GM10248 (cell line): ENCODE measurements around the gene P3H1.
"Not testable (repeated sequence)": the region's sequence is repeated elsewhere in the genome, so short reads cannot be mapped to it uniquely, and the experiment has no call there.

ENCODE experiments used
- CTCF ChIA-PET: fragments of 300-600 bp; sonication (Branson Sonifier 250); formaldehyde crosslinking; extraction: SDS; loops from one replicate; lab custom pipeline; 2021; ENCODE audit warnings: antibody characterized with exemption; lab: Yijun Ruan, JAX
- POLR2A ChIA-PET: fragments of 350-650 bp; sonication (Branson Sonifier 250); formaldehyde crosslinking; extraction: SDS; loops from one replicate; lab custom pipeline; 2020; ENCODE audit warnings: antibody characterized with exemption; lab: Yijun Ruan, JAX
- DNase-seq: peaks from one replicate; pipeline ENCODE4 v3.0.0; 2012; ENCODE audit errors: extremely low spot score
- CTCF ChIP-seq: IDR thresholded peaks from 2 replicates; pipeline ENCODE4 v1.5.1; 2012; ENCODE audit warnings: mild to moderate bottlenecking, low read depth; ENCODE audit errors: extremely low read depth, missing control alignments, control extremely low read depth

The P3H1 gene

GRCh38 chr1:42757892-42758275, 8.9 kb downstream of the P3H1 start:
- no peak for DNase-seq
- TF ChIP-seq CTCF, result no peak
- ChIA-PET CTCF (interaction anchor here (0.8 to 5.5 kb wide), 8 partner anchors 10 to 584 kb away, joined by 3 to 39 read pairs (median 4); partner anchors contain the start of genes C1orf50 and P3H1), POLR2A (no interaction called here)

GRCh38 chr1:42756956-42757891, 9.6 kb downstream of the P3H1 start:
- ChIA-PET POLR2A (interaction anchor here (1.4 kb wide), 1 partner anchor 10 kb away, joined by 4 read pairs; the partner anchor contains the start of genes C1orf50 and P3H1), CTCF (interaction anchor here (0.8 to 5.5 kb wide), 13 partner anchors 9 to 583 kb away, joined by 3 to 39 read pairs (median 3); partner anchors contain the start of genes C1orf50 and P3H1)
- peak; percentile 63 for TF ChIP-seq CTCF
- DNase-seq, result peak; percentile 74

DNA sequence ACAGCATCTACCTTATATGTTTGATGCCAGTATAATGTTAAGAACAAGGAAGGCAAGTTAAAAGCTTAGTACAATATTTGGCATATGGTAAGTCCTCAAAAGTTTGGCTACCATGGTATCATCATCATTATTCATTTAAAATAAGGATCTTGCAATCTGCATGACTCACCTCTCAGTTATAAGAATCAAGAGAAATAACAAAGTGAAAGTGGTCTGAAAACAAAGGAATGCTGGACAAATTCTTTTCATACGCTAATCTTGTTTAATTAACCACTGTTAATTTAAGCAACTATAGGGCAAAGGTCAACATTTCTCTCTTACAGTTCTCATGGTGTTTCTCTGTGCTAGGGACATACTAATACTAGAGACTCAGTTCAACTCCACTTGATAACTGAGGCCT, 13.8 kb downstream of the P3H1 start:
- no peak for DNase-seq
- no peak for TF ChIP-seq CTCF
- ChIA-PET POLR2A (interaction anchor here (1.4 kb wide), 1 partner anchor 14 kb away, joined by 3 read pairs; the partner anchor contains the start of genes C1orf50 and P3H1), CTCF (interaction anchor here (1.2 to 1.7 kb wide), 3 partner anchors 9 to 19 kb away, joined by 3 to 7 read pairs (median 6); partner anchors contain the start of genes C1orf50 and P3H1)

DNA sequence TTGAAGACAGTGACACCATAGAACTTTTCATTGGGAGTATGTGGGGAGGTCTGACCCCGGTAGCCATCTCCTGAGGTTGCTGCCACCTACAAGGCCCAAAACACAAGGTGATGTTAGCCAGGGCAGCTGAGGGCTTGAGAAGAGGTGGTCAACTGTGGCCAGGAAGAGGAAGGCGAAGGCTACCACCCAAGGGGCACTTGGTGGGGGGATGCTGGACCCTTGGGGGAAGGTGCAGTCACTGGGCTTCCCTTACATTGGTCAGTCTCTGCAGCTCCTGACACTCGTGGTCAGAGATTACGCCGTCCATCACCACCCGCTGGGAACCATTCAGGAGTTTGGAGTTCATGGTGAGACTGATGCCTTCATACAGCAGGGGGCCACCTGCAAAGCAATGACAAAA, 14.5 kb downstream of the P3H1 start:
- no peak for DNase-seq
- POLR2A ChIA-PET, result interaction anchor here (1.4 kb wide), 1 partner anchor 15 kb away, joined by 3 read pairs; the partner anchor contains the start of genes C1orf50 and P3H1
- no peak for TF ChIP-seq CTCF
- CTCF ChIA-PET, result interaction anchor here (0.9 to 1.7 kb wide), 4 partner anchors 10 to 26 kb away, joined by 3 to 7 read pairs (median 4); partner anchors contain the start of genes C1orf50 and P3H1

- POLR2A ChIA-PET, result interaction anchor here (1.4 kb wide), 1 partner anchor 15 kb away, joined by 3 read pairs; the partner anchor contains the start of genes C1orf50 and P3H1
- not testable (repeated sequence) for DNase-seq
- CTCF ChIA-PET, result interaction anchor here (0.9 to 1.7 kb wide), 4 partner anchors 11 to 27 kb away, joined by 3 to 7 read pairs (median 4); partner anchors contain the start of genes C1orf50 and P3H1
These were observed 15.2 kb downstream of the P3H1 start for GRCh38 chr1:42751511-42752070.

- ChIA-PET CTCF (interaction anchor here (0.8 to 4.7 kb wide), 5 partner anchors 9 to 323 kb away, joined by 3 to 35 read pairs (median 3); no protein-coding TSS in a partner anchor), POLR2A (no interaction called here)
- DNase-seq, result no peak
- no peak for TF ChIP-seq CTCF
These were observed 16.8 kb downstream of the P3H1 start for GRCh38 chr1:42750041-42750440.
